GM06990 (cell line): Measurements from ENCODE around the gene OPN4.

Source experiments
- DNase-seq: peaks from one replicate; pipeline ENCODE4 v3.0.0-alpha.2; 2011; ENCODE audit not compliant: insufficient read length; ENCODE audit errors: extremely low read depth
- H3K27me3 ChIP-seq: replicated peaks from 2 replicates; pipeline ENCODE4 v1.6.0; 2011; ENCODE audit warnings: low read length; ENCODE audit not compliant: control insufficient read depth, insufficient read depth
- H3K36me3 ChIP-seq: 2 replicates; pipeline ENCODE4 v1.5.1; 2011; ENCODE audit warnings: low read length; ENCODE audit not compliant: control insufficient read depth, insufficient read depth
- H3K4me3 ChIP-seq: replicated peaks from 2 replicates; pipeline ENCODE4 v1.5.1; 2011; ENCODE audit warnings: low read depth, mild to moderate bottlenecking, control low read depth, low read length
- TF ChIP-seq, protein P1 (sequence below): IDR thresholded peaks from 2 replicates; pipeline ENCODE4 v1.5.1; 2011; ENCODE audit warnings: low read length, control low read depth, mild to moderate bottlenecking, inconsistent platforms; ENCODE audit not compliant: insufficient read depth, poor library complexity, severe bottlenecking

OPN4 gene

DNA sequence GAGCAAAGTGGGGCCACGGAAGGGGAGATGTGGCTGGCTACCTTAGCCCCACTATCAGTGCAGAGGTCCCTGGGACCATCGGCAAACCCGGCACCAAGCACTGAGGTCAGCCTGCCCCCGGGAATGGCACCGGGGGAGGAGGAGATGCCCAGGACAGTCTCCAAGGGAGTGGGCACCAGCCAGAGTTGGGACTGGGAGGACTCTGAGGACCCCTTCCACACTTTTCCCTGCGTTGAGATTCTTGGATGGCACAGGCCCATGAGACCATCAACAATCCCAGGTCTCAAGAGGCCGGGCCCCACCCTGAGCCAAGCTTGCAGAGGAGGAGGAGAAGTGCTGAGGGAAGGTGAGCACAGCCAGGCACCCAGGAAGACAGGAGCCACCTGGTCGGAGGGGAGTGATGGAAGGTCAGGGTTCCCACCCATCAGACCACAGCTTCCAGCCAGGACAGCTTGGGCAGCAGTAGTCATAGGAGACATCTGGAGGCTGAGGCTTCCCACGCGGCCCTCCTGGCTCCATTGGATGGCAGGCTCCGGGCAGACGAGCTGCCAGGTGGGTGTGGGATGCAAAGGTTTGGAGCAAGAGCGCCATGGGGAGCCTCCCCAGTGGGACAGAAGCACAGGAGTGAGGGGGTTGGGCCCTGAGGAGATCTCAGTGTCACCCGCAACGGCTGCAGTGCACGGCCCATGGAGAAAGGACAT lies 2.6 kb upstream of the OPN4 start:
- DNase-seq: no peak
- Histone ChIP-seq H3K27me3 (peaks cover 1% of the 10 kb centered on the region; the same call in 1 of the 2 replicates), H3K36me3 (no peaks in the 10 kb centered on the region), H3K4me3 (no peak overlapping the region)
- TF ChIP-seq, protein P1, sequence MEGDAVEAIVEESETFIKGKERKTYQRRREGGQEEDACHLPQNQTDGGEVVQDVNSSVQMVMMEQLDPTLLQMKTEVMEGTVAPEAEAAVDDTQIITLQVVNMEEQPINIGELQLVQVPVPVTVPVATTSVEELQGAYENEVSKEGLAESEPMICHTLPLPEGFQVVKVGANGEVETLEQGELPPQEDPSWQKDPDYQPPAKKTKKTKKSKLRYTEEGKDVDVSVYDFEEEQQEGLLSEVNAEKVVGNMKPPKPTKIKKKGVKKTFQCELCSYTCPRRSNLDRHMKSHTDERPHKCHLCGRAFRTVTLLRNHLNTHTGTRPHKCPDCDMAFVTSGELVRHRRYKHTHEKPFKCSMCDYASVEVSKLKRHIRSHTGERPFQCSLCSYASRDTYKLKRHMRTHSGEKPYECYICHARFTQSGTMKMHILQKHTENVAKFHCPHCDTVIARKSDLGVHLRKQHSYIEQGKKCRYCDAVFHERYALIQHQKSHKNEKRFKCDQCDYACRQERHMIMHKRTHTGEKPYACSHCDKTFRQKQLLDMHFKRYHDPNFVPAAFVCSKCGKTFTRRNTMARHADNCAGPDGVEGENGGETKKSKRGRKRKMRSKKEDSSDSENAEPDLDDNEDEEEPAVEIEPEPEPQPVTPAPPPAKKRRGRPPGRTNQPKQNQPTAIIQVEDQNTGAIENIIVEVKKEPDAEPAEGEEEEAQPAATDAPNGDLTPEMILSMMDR: no peak

DNA sequence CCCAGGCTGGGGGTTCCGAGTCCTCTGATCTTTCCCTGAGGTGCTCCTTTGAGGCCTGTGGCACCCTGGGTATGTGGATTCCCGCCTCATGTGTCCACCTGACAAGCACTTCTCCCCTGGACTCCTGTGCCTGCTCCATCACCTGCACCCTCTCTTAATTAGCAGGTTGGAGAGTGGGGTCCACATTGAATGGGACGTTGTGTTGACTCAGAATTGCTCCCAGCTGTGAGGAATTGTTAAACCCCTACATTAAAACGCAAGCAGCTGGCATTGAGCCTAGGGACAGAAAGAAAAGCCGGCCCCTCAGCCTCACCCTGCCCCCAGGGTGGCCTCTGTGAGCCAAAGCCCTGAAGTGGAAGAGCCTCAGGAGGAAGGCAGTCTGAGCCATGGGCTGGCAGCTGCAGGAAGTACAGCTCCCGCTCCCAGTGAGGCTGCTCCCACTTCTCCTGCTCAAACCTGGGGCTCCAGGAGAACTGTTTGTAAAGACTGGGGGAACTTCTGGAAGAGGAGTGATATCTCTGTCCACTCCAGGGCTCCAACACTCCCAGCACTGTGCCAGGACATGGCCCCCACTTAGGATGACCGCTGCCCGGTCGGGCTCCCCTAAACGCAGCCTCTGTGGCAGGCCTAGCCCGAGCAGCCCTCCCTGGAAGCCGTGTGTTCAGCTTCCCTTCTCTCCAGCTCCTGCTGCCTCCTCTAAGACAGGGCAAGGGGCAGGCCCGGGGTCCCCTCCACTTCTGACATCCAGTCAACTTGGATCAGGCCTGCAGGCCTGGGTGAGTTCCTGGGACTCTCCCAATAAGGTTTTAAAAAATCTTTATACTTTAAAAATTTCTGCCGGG lies 1.8 kb upstream of the OPN4 start:
- no peak for DNase-seq
- Histone ChIP-seq H3K27me3 (peaks cover 1% of the 10 kb centered on the region; the same call in 1 of the 2 replicates), H3K4me3 (no peak overlapping the region), H3K36me3 (no peaks in the 10 kb centered on the region)
- TF ChIP-seq, protein P1: no peak

DNA sequence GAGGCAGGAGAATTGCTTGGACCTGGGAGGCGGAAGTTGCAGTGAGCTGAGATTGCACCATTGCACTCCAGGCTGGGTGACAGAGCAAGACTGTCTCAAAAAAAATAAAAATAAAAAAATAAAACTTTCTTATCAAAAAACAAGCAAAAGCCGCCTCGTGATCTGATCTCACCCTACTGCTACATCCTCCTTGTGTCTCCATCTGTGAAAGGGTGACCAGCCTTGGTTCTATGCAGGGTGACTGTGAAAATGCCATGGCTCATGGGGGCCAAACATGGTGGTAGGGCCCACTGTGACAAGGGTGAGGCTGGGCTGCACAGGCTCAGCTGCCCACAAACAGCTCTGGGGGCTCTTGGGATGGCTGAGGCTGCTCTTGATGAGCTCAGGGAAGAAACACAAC lies 968 bp upstream of the OPN4 start:
- no peak for DNase-seq
- H3K4me3 ChIP-seq: no peak overlapping the region
- peaks cover 1% of the 10 kb centered on the region; the same call in 1 of the 2 replicates for H3K27me3 ChIP-seq
- no peaks in the 10 kb centered on the region for H3K36me3 ChIP-seq
- TF ChIP-seq, protein P1: no peak

DNA sequence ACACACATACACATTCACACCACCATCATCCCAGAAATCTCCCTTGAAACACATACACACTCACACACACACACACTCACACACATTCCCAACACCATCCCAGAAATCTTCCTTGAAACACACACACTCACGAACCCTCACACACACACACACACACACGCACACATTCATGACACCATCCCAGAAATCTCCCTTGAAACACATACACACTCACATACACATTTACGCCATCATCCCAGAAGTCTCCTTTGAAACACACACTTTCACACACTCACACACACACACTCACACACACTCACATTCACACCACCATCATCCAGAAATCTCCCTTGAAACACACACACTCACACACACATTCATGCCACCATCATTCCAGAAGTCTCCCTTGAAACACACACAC lies 360 bp upstream of the OPN4 start:
- TF ChIP-seq, protein P1: no peak
- no peaks in the 10 kb centered on the region for H3K36me3 ChIP-seq
- no peak overlapping the region for H3K4me3 ChIP-seq
- H3K27me3 ChIP-seq: peaks cover 1% of the 10 kb centered on the region; the same call in 1 of the 2 replicates
- no peak for DNase-seq

DNA sequence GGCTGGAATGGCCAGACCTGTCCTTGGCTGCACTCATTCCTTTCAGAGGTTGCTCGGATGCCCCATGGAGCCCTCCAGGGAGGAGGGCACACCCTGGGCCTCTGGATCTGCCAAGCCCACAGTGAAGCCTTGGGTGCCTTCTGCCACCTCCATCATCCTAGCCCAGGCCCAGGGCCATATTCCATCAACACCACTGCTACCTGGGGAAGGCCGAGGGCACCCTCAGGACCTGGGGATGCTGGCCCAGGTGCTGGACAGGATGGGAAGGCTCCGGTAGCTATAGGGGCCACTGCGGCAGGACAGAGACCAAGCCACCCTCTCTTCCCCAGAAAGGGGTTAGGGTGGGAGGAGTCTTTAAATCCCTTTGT lies 810 bp downstream of the OPN4 start:
- Histone ChIP-seq H3K4me3 (no peak overlapping the region), H3K27me3 (peaks cover 1% of the 10 kb centered on the region; the same call in 1 of the 2 replicates), H3K36me3 (no peaks in the 10 kb centered on the region)
- TF ChIP-seq, protein P1: no peak
- no peak for DNase-seq
